PC-9 (cell line): Measurements from ENCODE around the gene CLDN16.

Source experiments
- CTCF ChIP-seq: fragments of 200-600 bp; sonication (generic); conservative IDR thresholded peaks from 2 replicates; pipeline ENCODE4 v1.6.1; 2017; ENCODE audit warnings: mixed run types, antibody characterized with exemption, mild to moderate bottlenecking, moderate library complexity
- EZH2 ChIP-seq: fragments of 200-600 bp; sonication (generic); IDR thresholded peaks from 2 replicates; pipeline ENCODE4 v1.8.0; 2017; ENCODE audit warnings: antibody characterized with exemption, low read depth

- TF ChIP-seq EZH2 (no peak), CTCF (no peak)
These were observed 68.8 kb downstream of the CLDN16 start for GRCh38 chr3:190456770-190457169.
